ENCODE data around the gene COL23A1. TPM values are rescaled to one million over a fixed set of nuclear protein-coding genes. Genes with fewer than 3 reads are reported as not detected.

COL23A1 gene
- total RNA-seq, 1 donor from 2014 or later, result 0.32 TPM

- no peak for ATAC-seq
These were observed 157.5 kb downstream of the COL23A1 start for GRCh38 chr5:178432421-178433272.

- ATAC-seq, result no peak
These were observed 158.4 kb downstream of the COL23A1 start for GRCh38 chr5:178431782-178432165.

- ATAC-seq, result no peak
These were observed 159.0 kb downstream of the COL23A1 start for GRCh38 chr5:178431063-178431781.

GRCh38 chr5:178430186-178431062, 159.8 kb downstream of the COL23A1 start:
- no peak for ATAC-seq

- ATAC-seq, result no peak
These were observed 160.6 kb downstream of the COL23A1 start for GRCh38 chr5:178429491-178430185.

GRCh38 chr5:178429156-178429468, 161.1 kb downstream of the COL23A1 start:
- ATAC-seq, result peak; percentile 36

GRCh38 chr5:178428341-178429155, 161.6 kb downstream of the COL23A1 start:
- no peak for ATAC-seq

- ATAC-seq, result no peak
These were observed 162.5 kb downstream of the COL23A1 start for GRCh38 chr5:178427576-178428197.

GRCh38 chr5:178426326-178427130, 163.7 kb downstream of the COL23A1 start:
- no peak for ATAC-seq

GRCh38 chr5:178425621-178426068, 164.5 kb downstream of the COL23A1 start:
- ATAC-seq, result no peak

GRCh38 chr5:178424810-178425177, 165.4 kb downstream of the COL23A1 start:
- ATAC-seq, result no peak

GRCh38 chr5:178423901-178424809, 166.0 kb downstream of the COL23A1 start:
- ATAC-seq, result no peak

- ATAC-seq, result no peak
These were observed 166.8 kb downstream of the COL23A1 start for GRCh38 chr5:178423431-178423830.

GRCh38 chr5:178422400-178422775, 167.8 kb downstream of the COL23A1 start:
- ATAC-seq, result no peak

- ATAC-seq, result no peak
These were observed 168.3 kb downstream of the COL23A1 start for GRCh38 chr5:178421699-178422399.

- no peak for ATAC-seq
These were observed 169.1 kb downstream of the COL23A1 start for GRCh38 chr5:178421128-178421527.

- ATAC-seq, result no peak
These were observed 169.8 kb downstream of the COL23A1 start for GRCh38 chr5:178420354-178420781.

GRCh38 chr5:178419651-178420050, 170.5 kb downstream of the COL23A1 start:
- no peak for ATAC-seq
